ENCODE data around the gene ASZ1.
"Not testable (repeated sequence)": the region's sequence is repeated elsewhere in the genome, so short reads cannot be mapped to it uniquely, and the experiment has no call there.

ASZ1 gene

GRCh38 chr7:117427258-117427701 is at the start of gene ASZ1:
ASZ1 (minus strand) TSS chr7:117427493; CDS start chr7:117427460, 33 bp downstream.
- no peaks in the 10 kb centered on the region for H3K4me1 ChIP-seq (ENCODE audit: insufficient read depth, low read length)
- H3K9ac ChIP-seq (ENCODE audit: low read depth, low read length) = no peak within 1 kb of the TSS
- H3K9me3 ChIP-seq (ENCODE audit: control insufficient read depth, insufficient read depth, low read length) = no peaks in the 10 kb centered on the region
- H3K36me3 ChIP-seq (ENCODE audit: insufficient read depth, low read length) = no peaks in the 10 kb centered on the region

GRCh38 chr7:117476557-117477215 is 49.4 kb upstream of the ASZ1 start:
- H3K9me3 ChIP-seq (ENCODE audit: control insufficient read depth, insufficient read depth, low read length) = no peaks in the 10 kb centered on the region; the same call in 1 of the 2 replicates
- no peak overlapping the region for H3K9ac ChIP-seq (ENCODE audit: low read depth, low read length)
- H3K36me3 ChIP-seq (ENCODE audit: insufficient read depth, low read length) = no peaks in the 10 kb centered on the region
- 0 out of 2 replicates have a peak, but pooled peaks cover 5% of the 10 kb centered on the region for H3K4me1 ChIP-seq (ENCODE audit: insufficient read depth, low read length)

- Histone ChIP-seq H3K9me3 (ENCODE audit: control insufficient read depth, insufficient read depth, low read length) (no peaks in the 10 kb centered on the region), H3K4me1 (ENCODE audit: insufficient read depth, low read length) (no peaks in the 10 kb centered on the region)
Measured at GRCh38 chr7:117472335-117472734, 45.0 kb upstream of the ASZ1 start.

GRCh38 chr7:117470777-117471176 is 43.5 kb upstream of the ASZ1 start:
- no peak overlapping the region for H3K9ac ChIP-seq (ENCODE audit: low read depth, low read length)
- no peaks in the 10 kb centered on the region for H3K9me3 ChIP-seq (ENCODE audit: control insufficient read depth, insufficient read depth, low read length)

More at GRCh38 chr7:117472335-117472734, 45.0 kb upstream of the ASZ1 start:
- no peaks in the 10 kb centered on the region for H3K36me3 ChIP-seq (ENCODE audit: insufficient read depth, low read length)
- H3K9ac ChIP-seq (ENCODE audit: low read depth, low read length) = no peak overlapping the region

GRCh38 chr7:117468174-117468573 is 40.9 kb upstream of the ASZ1 start:
- Histone ChIP-seq H3K36me3 (ENCODE audit: insufficient read depth, low read length) (no peaks in the 10 kb centered on the region), H3K9me3 (ENCODE audit: control insufficient read depth, insufficient read depth, low read length) (no peaks in the 10 kb centered on the region), H3K4me1 (ENCODE audit: insufficient read depth, low read length) (no peaks in the 10 kb centered on the region), H3K9ac (ENCODE audit: low read depth, low read length) (no peak overlapping the region)

More at GRCh38 chr7:117470777-117471176, 43.5 kb upstream of the ASZ1 start:
- Histone ChIP-seq H3K4me1 (ENCODE audit: insufficient read depth, low read length) (no peaks in the 10 kb centered on the region), H3K36me3 (ENCODE audit: insufficient read depth, low read length) (no peaks in the 10 kb centered on the region)

- H3K4me1 ChIP-seq (ENCODE audit: insufficient read depth, low read length); H3K9ac ChIP-seq (ENCODE audit: low read depth, low read length); H3K9me3 ChIP-seq (ENCODE audit: control insufficient read depth, insufficient read depth, low read length); H3K36me3 ChIP-seq (ENCODE audit: insufficient read depth, low read length): not testable (repeated sequence)
Measured at GRCh38 chr7:117460815-117461214, 33.5 kb upstream of the ASZ1 start.

- Histone ChIP-seq H3K9me3 (ENCODE audit: control insufficient read depth, insufficient read depth, low read length) (no peaks in the 10 kb centered on the region), H3K36me3 (ENCODE audit: insufficient read depth, low read length) (no peaks in the 10 kb centered on the region), H3K9ac (ENCODE audit: low read depth, low read length) (no peak overlapping the region), H3K4me1 (ENCODE audit: insufficient read depth, low read length) (no peaks in the 10 kb centered on the region)
Measured at GRCh38 chr7:117459735-117460134, 32.4 kb upstream of the ASZ1 start.

GRCh38 chr7:117458977-117459583 is 31.8 kb upstream of the ASZ1 start:
- no peaks in the 10 kb centered on the region for H3K36me3 ChIP-seq (ENCODE audit: insufficient read depth, low read length)
- no peak overlapping the region for H3K9ac ChIP-seq (ENCODE audit: low read depth, low read length)
- no peaks in the 10 kb centered on the region for H3K4me1 ChIP-seq (ENCODE audit: insufficient read depth, low read length)
- H3K9me3 ChIP-seq (ENCODE audit: control insufficient read depth, insufficient read depth, low read length) = no peaks in the 10 kb centered on the region

- no peaks in the 10 kb centered on the region for H3K36me3 ChIP-seq (ENCODE audit: insufficient read depth, low read length)
- no peaks in the 10 kb centered on the region for H3K4me1 ChIP-seq (ENCODE audit: insufficient read depth, low read length)
- H3K9me3 ChIP-seq (ENCODE audit: control insufficient read depth, insufficient read depth, low read length) = no peaks in the 10 kb centered on the region
- no peak overlapping the region for H3K9ac ChIP-seq (ENCODE audit: low read depth, low read length)
Measured at GRCh38 chr7:117448655-117449054, 21.4 kb upstream of the ASZ1 start.

- Histone ChIP-seq H3K9ac (ENCODE audit: low read depth, low read length) (no peak overlapping the region), H3K4me1 (ENCODE audit: insufficient read depth, low read length) (no peaks in the 10 kb centered on the region), H3K9me3 (ENCODE audit: control insufficient read depth, insufficient read depth, low read length) (no peaks in the 10 kb centered on the region), H3K36me3 (ENCODE audit: insufficient read depth, low read length) (no peaks in the 10 kb centered on the region)
Measured at GRCh38 chr7:117446220-117446815, 19.0 kb upstream of the ASZ1 start.

GRCh38 chr7:117445206-117445605 is 17.9 kb upstream of the ASZ1 start:
- H3K36me3 ChIP-seq (ENCODE audit: insufficient read depth, low read length) = no peaks in the 10 kb centered on the region
- no peaks in the 10 kb centered on the region; the same call in 1 of the 2 replicates for H3K9me3 ChIP-seq (ENCODE audit: control insufficient read depth, insufficient read depth, low read length)

GRCh38 chr7:117444646-117445045 is 17.4 kb upstream of the ASZ1 start:
- Histone ChIP-seq H3K9me3 (ENCODE audit: control insufficient read depth, insufficient read depth, low read length) (no peaks in the 10 kb centered on the region; the same call in 1 of the 2 replicates), H3K36me3 (ENCODE audit: insufficient read depth, low read length) (no peaks in the 10 kb centered on the region), H3K9ac (ENCODE audit: low read depth, low read length) (no peak overlapping the region), H3K4me1 (ENCODE audit: insufficient read depth, low read length) (no peaks in the 10 kb centered on the region)

More at GRCh38 chr7:117445206-117445605, 17.9 kb upstream of the ASZ1 start:
- Histone ChIP-seq H3K4me1 (ENCODE audit: insufficient read depth, low read length) (no peaks in the 10 kb centered on the region), H3K9ac (ENCODE audit: low read depth, low read length) (no peak overlapping the region)

GRCh38 chr7:117435475-117436043 is 8.3 kb upstream of the ASZ1 start:
- H3K4me1 ChIP-seq (ENCODE audit: insufficient read depth, low read length) = no peaks in the 10 kb centered on the region; the same call in 1 of the 2 replicates
- no peak overlapping the region for H3K9ac ChIP-seq (ENCODE audit: low read depth, low read length)
- H3K36me3 ChIP-seq (ENCODE audit: insufficient read depth, low read length) = no peaks in the 10 kb centered on the region
- H3K9me3 ChIP-seq (ENCODE audit: control insufficient read depth, insufficient read depth, low read length) = no peaks in the 10 kb centered on the region

GRCh38 chr7:117424090-117424829 is 3.0 kb downstream of the ASZ1 start:
- Histone ChIP-seq H3K4me1 (ENCODE audit: insufficient read depth, low read length) (no peaks in the 10 kb centered on the region), H3K9me3 (ENCODE audit: control insufficient read depth, insufficient read depth, low read length) (no peaks in the 10 kb centered on the region), H3K9ac (ENCODE audit: low read depth, low read length) (no peak overlapping the region), H3K36me3 (ENCODE audit: insufficient read depth, low read length) (no peaks in the 10 kb centered on the region)
